ENCODE results near the gene TTC17.

- no peak for TF ChIP-seq CTCF (IDR thresholded peaks at IDR 0.05)
- TF ChIP-seq EZH2 (IDR thresholded peaks at IDR 0.05) = no peak
Observed at GRCh38 chr11:43401252-43401651, 42.5 kb downstream of the TTC17 start.
